Activated naive CD8-positive, alpha-beta T cell treated with anti-CD3 and anti-CD28 coated beads for 36 hours (primary cell): Measurements from ENCODE around the gene ADRA1B. TPM values are rescaled to one million over a fixed set of nuclear protein-coding genes. Genes with fewer than 3 reads are reported as not detected.

Experiments used
- DNase-seq: peaks from one replicate; pipeline ENCODE4 v3.0.0; 2021
- H3K27ac Mint-ChIP-seq: one replicate; pipeline ENCODE4 v1.8.0; 2022; ENCODE audit warnings: mild to moderate bottlenecking, moderate library complexity, mixed read lengths
- H3K27me3 Mint-ChIP-seq: one replicate; pipeline ENCODE4 v1.8.0; 2022; ENCODE audit warnings: mild to moderate bottlenecking, mixed read lengths
- H3K36me3 Mint-ChIP-seq: one replicate; pipeline ENCODE4 v1.8.0; 2021; ENCODE audit warnings: mild to moderate bottlenecking, mixed read lengths
- H3K4me1 Mint-ChIP-seq: one replicate; pipeline ENCODE4 v1.8.0; 2021; ENCODE audit warnings: mixed read lengths
- H3K4me3 Mint-ChIP-seq: one replicate; pipeline ENCODE4 v1.8.0; 2022; ENCODE audit warnings: mild to moderate bottlenecking, moderate library complexity, mixed read lengths
- H3K9me3 Mint-ChIP-seq: one replicate; pipeline ENCODE4 v1.8.0; 2022; ENCODE audit warnings: mixed read lengths
- total RNA-seq, 2 experiments: library from RNA; stranded (reverse); gene quantifications; one replicate each; pipeline ENCODE4 v1.2.3, GENCODE V29; 2021

ADRA1B gene
- total RNA-seq, 2 experiments from 2014 or later, result not detected

GRCh38 chr5:159909126-159909525 is 7.2 kb upstream of the ADRA1B start:
- Mint-ChIP-seq H3K4me3 (no peak overlapping the region), H3K9me3 (no peaks in the 10 kb centered on the region), H3K27me3 (peaks cover 24% of the 10 kb centered on the region), H3K4me1 (peaks cover 6% of the 10 kb centered on the region), H3K27ac (no peak overlapping the region), H3K36me3 (no peaks in the 10 kb centered on the region)
- no peak for DNase-seq

GRCh38 chr5:159910207-159910842 is 6.0 kb upstream of the ADRA1B start:
- H3K4me1 Mint-ChIP-seq, result peaks cover 3% of the 10 kb centered on the region
- no peak overlapping the region for H3K4me3 Mint-ChIP-seq
- no peaks in the 10 kb centered on the region for H3K36me3 Mint-ChIP-seq
- DNase-seq, result no peak
- H3K9me3 Mint-ChIP-seq, result no peaks in the 10 kb centered on the region
- H3K27me3 Mint-ChIP-seq, result peaks cover 36% of the 10 kb centered on the region
- H3K27ac Mint-ChIP-seq, result no peak overlapping the region

GRCh38 chr5:159910843-159911229 is 5.4 kb upstream of the ADRA1B start:
- Mint-ChIP-seq H3K27ac (no peak overlapping the region), H3K9me3 (no peaks in the 10 kb centered on the region), H3K4me1 (peaks cover 5% of the 10 kb centered on the region), H3K27me3 (peaks cover 41% of the 10 kb centered on the region), H3K4me3 (no peak overlapping the region), H3K36me3 (no peaks in the 10 kb centered on the region)
- no peak for DNase-seq

GRCh38 chr5:159911349-159911748 is 4.9 kb upstream of the ADRA1B start:
- Mint-ChIP-seq H3K4me3 (no peak overlapping the region), H3K4me1 (peaks cover 5% of the 10 kb centered on the region), H3K27me3 (peaks cover 43% of the 10 kb centered on the region), H3K27ac (no peak overlapping the region), H3K9me3 (no peaks in the 10 kb centered on the region), H3K36me3 (no peaks in the 10 kb centered on the region)
- DNase-seq, result no peak

- Mint-ChIP-seq H3K4me3 (no peak overlapping the region), H3K27me3 (peaks cover 46% of the 10 kb centered on the region), H3K27ac (no peak overlapping the region), H3K9me3 (no peaks in the 10 kb centered on the region), H3K4me1 (peaks cover 9% of the 10 kb centered on the region), H3K36me3 (no peaks in the 10 kb centered on the region)
- DNase-seq, result no peak
Observed at GRCh38 chr5:159912033-159912800, 4.1 kb upstream of the ADRA1B start.

- no peaks in the 10 kb centered on the region for H3K9me3 Mint-ChIP-seq
- peaks cover 50% of the 10 kb centered on the region for H3K27me3 Mint-ChIP-seq
- H3K27ac Mint-ChIP-seq, result no peak overlapping the region
- no peaks in the 10 kb centered on the region for H3K36me3 Mint-ChIP-seq
- peaks cover 10% of the 10 kb centered on the region for H3K4me1 Mint-ChIP-seq
- H3K4me3 Mint-ChIP-seq, result no peak overlapping the region
- no peak for DNase-seq
Observed at GRCh38 chr5:159913048-159913447, 3.2 kb upstream of the ADRA1B start.

- H3K27me3 Mint-ChIP-seq, result peaks cover 55% of the 10 kb centered on the region
- no peaks in the 10 kb centered on the region for H3K36me3 Mint-ChIP-seq
- H3K4me3 Mint-ChIP-seq, result no peak overlapping the region
- H3K27ac Mint-ChIP-seq, result no peak overlapping the region
- H3K9me3 Mint-ChIP-seq, result no peaks in the 10 kb centered on the region
- DNase-seq, result no peak
- H3K4me1 Mint-ChIP-seq, result peaks cover 10% of the 10 kb centered on the region
Observed at GRCh38 chr5:159913501-159913900, 2.8 kb upstream of the ADRA1B start.

GRCh38 chr5:159916841-159917761 is 819 bp downstream of the ADRA1B start:
- Mint-ChIP-seq H3K9me3 (no peaks in the 10 kb centered on the region), H3K27me3 (peaks cover 63% of the 10 kb centered on the region), H3K36me3 (no peaks in the 10 kb centered on the region), H3K4me1 (peaks cover 10% of the 10 kb centered on the region), H3K4me3 (peak overlapping the region; percentile 33), H3K27ac (no peak overlapping the region)
- no peak for DNase-seq

GRCh38 chr5:159917994-159918393 is 1.7 kb downstream of the ADRA1B start:
- DNase-seq, result no peak
- no peaks in the 10 kb centered on the region for H3K36me3 Mint-ChIP-seq
- H3K4me1 Mint-ChIP-seq, result peaks cover 10% of the 10 kb centered on the region
- no peak overlapping the region for H3K4me3 Mint-ChIP-seq
- no peak overlapping the region for H3K27ac Mint-ChIP-seq
- no peaks in the 10 kb centered on the region for H3K9me3 Mint-ChIP-seq
- peaks cover 59% of the 10 kb centered on the region for H3K27me3 Mint-ChIP-seq

GRCh38 chr5:159921721-159922120 is 5.4 kb downstream of the ADRA1B start:
- Mint-ChIP-seq H3K36me3 (no peaks in the 10 kb centered on the region), H3K4me3 (no peak overlapping the region), H3K4me1 (peaks cover 6% of the 10 kb centered on the region), H3K27me3 (peaks cover 43% of the 10 kb centered on the region), H3K9me3 (no peaks in the 10 kb centered on the region), H3K27ac (no peak overlapping the region)
- no peak for DNase-seq

- Mint-ChIP-seq H3K4me3 (no peak overlapping the region), H3K27me3 (peaks cover 30% of the 10 kb centered on the region), H3K9me3 (no peaks in the 10 kb centered on the region), H3K27ac (no peak overlapping the region), H3K4me1 (no peaks in the 10 kb centered on the region), H3K36me3 (no peaks in the 10 kb centered on the region)
- DNase-seq, result no peak
Observed at GRCh38 chr5:159923008-159923407, 6.7 kb downstream of the ADRA1B start.

- H3K36me3 Mint-ChIP-seq, result no peaks in the 10 kb centered on the region
- H3K4me3 Mint-ChIP-seq, result no peak overlapping the region
- H3K4me1 Mint-ChIP-seq, result no peaks in the 10 kb centered on the region
- peaks cover 28% of the 10 kb centered on the region for H3K27me3 Mint-ChIP-seq
- DNase-seq, result no peak
- no peaks in the 10 kb centered on the region for H3K9me3 Mint-ChIP-seq
- no peak overlapping the region for H3K27ac Mint-ChIP-seq
Observed at GRCh38 chr5:159928122-159928909, 12.0 kb downstream of the ADRA1B start.

GRCh38 chr5:159929176-159929575 is 12.9 kb downstream of the ADRA1B start:
- Mint-ChIP-seq H3K9me3 (no peaks in the 10 kb centered on the region), H3K27me3 (peaks cover 30% of the 10 kb centered on the region), H3K4me1 (no peaks in the 10 kb centered on the region), H3K36me3 (no peaks in the 10 kb centered on the region), H3K27ac (no peak overlapping the region), H3K4me3 (no peak overlapping the region)
- DNase-seq, result no peak

GRCh38 chr5:159933531-159934485 is 17.5 kb downstream of the ADRA1B start:
- H3K4me1 Mint-ChIP-seq, result no peaks in the 10 kb centered on the region
- no peaks in the 10 kb centered on the region for H3K36me3 Mint-ChIP-seq
- no peak overlapping the region for H3K27ac Mint-ChIP-seq
- no peak overlapping the region for H3K4me3 Mint-ChIP-seq
- H3K9me3 Mint-ChIP-seq, result no peaks in the 10 kb centered on the region
- peaks cover 25% of the 10 kb centered on the region for H3K27me3 Mint-ChIP-seq
- no peak for DNase-seq
